Lower leg skin (tissue), 3 donors: ENCODE measurements around the gene MAT1A.

ENCODE experiments used
- POLR2A ChIP-seq, 2 donors: fragments of 450-650 bp; IDR thresholded peaks; one replicate each; pipeline ENCODE4 v1.6.1; 2016 to 2017; ENCODE audit warnings: antibody characterized with exemption in 2 of 2, mild to moderate bottlenecking in 1 of 2, moderate library complexity in 1 of 2
- TF ChIP-seq, protein P1 (sequence below), 3 donors: fragments of 450-650 bp; IDR thresholded peaks; one replicate each; pipeline ENCODE4 v1.5.1; 2016; ENCODE audit warnings: antibody characterized with exemption in 3 of 3, mild to moderate bottlenecking in 3 of 3, moderate library complexity in 2 of 3

DNA sequence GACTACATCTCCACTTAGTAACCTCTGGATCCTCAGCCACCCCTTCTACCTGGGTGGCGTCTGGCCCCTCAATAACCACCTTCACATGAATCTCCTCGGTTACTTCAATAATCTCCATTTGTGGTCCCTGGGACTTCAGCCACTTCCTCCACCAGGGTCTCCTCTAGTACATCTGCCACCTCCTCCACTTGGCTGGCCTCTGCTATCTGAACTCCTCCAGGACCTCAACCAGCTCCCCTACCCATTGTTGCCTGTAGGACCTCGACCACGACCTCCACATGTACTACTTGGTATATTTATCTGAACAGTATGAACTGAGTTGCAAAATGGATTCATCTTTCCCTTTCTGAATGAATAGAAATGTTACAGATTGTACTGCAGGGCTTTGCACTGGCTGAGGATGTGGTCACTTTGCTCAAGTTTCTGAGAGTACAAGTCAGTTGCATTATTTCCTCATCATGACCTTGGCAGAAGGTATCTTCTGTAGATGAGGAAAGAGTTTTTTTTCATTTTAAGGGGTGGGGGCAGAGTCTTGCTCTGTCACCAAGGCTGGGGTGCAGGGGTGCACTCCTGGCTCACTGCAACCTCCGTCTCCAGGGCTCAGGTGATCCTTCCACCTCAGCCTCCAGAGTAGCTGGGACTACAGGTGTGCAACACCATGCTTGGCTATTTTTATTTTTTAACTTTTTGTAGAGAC lies 36.0 kb downstream of the MAT1A start:
- TF ChIP-seq, protein P1, sequence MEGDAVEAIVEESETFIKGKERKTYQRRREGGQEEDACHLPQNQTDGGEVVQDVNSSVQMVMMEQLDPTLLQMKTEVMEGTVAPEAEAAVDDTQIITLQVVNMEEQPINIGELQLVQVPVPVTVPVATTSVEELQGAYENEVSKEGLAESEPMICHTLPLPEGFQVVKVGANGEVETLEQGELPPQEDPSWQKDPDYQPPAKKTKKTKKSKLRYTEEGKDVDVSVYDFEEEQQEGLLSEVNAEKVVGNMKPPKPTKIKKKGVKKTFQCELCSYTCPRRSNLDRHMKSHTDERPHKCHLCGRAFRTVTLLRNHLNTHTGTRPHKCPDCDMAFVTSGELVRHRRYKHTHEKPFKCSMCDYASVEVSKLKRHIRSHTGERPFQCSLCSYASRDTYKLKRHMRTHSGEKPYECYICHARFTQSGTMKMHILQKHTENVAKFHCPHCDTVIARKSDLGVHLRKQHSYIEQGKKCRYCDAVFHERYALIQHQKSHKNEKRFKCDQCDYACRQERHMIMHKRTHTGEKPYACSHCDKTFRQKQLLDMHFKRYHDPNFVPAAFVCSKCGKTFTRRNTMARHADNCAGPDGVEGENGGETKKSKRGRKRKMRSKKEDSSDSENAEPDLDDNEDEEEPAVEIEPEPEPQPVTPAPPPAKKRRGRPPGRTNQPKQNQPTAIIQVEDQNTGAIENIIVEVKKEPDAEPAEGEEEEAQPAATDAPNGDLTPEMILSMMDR (IDR thresholded peaks at IDR 0.05), result no peak
- no peak for TF ChIP-seq POLR2A (IDR thresholded peaks at IDR 0.05)
